Upper lobe of left lung (tissue), 4 donors: ENCODE measurements around the gene EGFL7.

Experiments used
- CTCF ChIP-seq, 6 experiments: fragments of 450-650 bp in 4 of 6; fragments of 200-600 bp in 2 of 6; sonication (generic) in 2 of 6; IDR thresholded peaks; one replicate each; pipeline ENCODE4 v1.5.1; 2016 to 2019; ENCODE audit warnings: antibody characterized with exemption in 6 of 6
- POLR2A ChIP-seq, 4 donors: fragments of 450-650 bp; IDR thresholded peaks; one replicate each; pipeline ENCODE4 v1.5.1; 2016 to 2017; ENCODE audit warnings: antibody characterized with exemption in 4 of 4, mild to moderate bottlenecking in 2 of 4
- POLR2AphosphoS5 ChIP-seq, 2 donors: sonication (generic); formaldehyde crosslinking; IDR thresholded peaks; one replicate each; pipeline ENCODE4 v1.5.1; 2017; ENCODE audit warnings: antibody characterized with exemption in 2 of 2

- no peak for TF ChIP-seq CTCF (IDR thresholded peaks at IDR 0.05)
- no peak for TF ChIP-seq POLR2AphosphoS5 (IDR thresholded peaks at IDR 0.05)
- TF ChIP-seq POLR2A (IDR thresholded peaks at IDR 0.05), result no peak
These were observed 8.5 kb downstream of the EGFL7 start for GRCh38 chr9:136671254-136671614.
